GM23338 (cell line): ENCODE results near the gene ZDHHC17. TPM values are rescaled to one million over a fixed set of nuclear protein-coding genes. Genes with fewer than 3 reads are reported as not detected.

Experiments
- ATAC-seq: fragments of 200-7000 bp; cut with Tn5 transposase; 3 replicates; pipeline ENCODE4 v1.9.1; 2020
- DNase-seq: peaks from one replicate; pipeline ENCODE4 v3.0.0-alpha.2; 2015; ENCODE audit warnings: low spot score
- H2AFZ ChIP-seq: fragments of 200-600 bp; sonication (generic); 2 replicates; pipeline ENCODE4 v1.8.0; 2016; ENCODE audit warnings: antibody characterized with exemption, mild to moderate bottlenecking, moderate library complexity
- H3F3A ChIP-seq: fragments of 200-600 bp; sonication (generic); replicated peaks from 2 replicates; pipeline ENCODE4 v1.8.0; 2017; ENCODE audit warnings: antibody characterized with exemption, mixed run types, low read depth
- H3K27ac ChIP-seq: fragments of 200-600 bp; sonication (generic); 2 replicates; pipeline ENCODE4 v1.6.1; 2016; ENCODE audit warnings: low read depth
- H3K27me3 ChIP-seq: fragments of 200-600 bp; sonication (generic); 2 replicates; pipeline ENCODE4 v1.8.0; 2016; ENCODE audit warnings: mild to moderate bottlenecking, mixed run types, moderate library complexity; ENCODE audit not compliant: insufficient read depth
- H3K36me3 ChIP-seq: fragments of 200-600 bp; sonication (generic); 2 replicates; pipeline ENCODE4 v1.8.0; 2016; ENCODE audit warnings: mild to moderate bottlenecking; ENCODE audit not compliant: insufficient read depth
- H3K4me1 ChIP-seq: fragments of 200-600 bp; sonication (generic); 2 replicates; pipeline ENCODE4 v1.8.0; 2016; ENCODE audit warnings: mild to moderate bottlenecking, moderate library complexity; ENCODE audit not compliant: insufficient read depth
- H3K4me2 ChIP-seq: fragments of 200-600 bp; sonication (generic); 2 replicates; pipeline ENCODE4 v1.7.1; 2017; ENCODE audit warnings: mixed run types
- H3K4me3 ChIP-seq: fragments of 200-600 bp; sonication (generic); 2 replicates; pipeline ENCODE4 v1.6.1; 2016; ENCODE audit warnings: mixed run types
- H3K79me2 ChIP-seq: fragments of 200-600 bp; sonication (generic); replicated peaks from 2 replicates; pipeline ENCODE4 v1.8.0; 2017; ENCODE audit warnings: mild to moderate bottlenecking; ENCODE audit not compliant: insufficient read depth
- H3K9me2 ChIP-seq: fragments of 200-600 bp; sonication (generic); 2 replicates; pipeline ENCODE4 v1.8.0; 2017; ENCODE audit not compliant: insufficient read depth
- H4K20me1 ChIP-seq: fragments of 200-600 bp; sonication (generic); replicated peaks from 2 replicates; pipeline ENCODE4 v1.8.0; 2017; ENCODE audit warnings: mild to moderate bottlenecking; ENCODE audit not compliant: insufficient read depth
- H3K27ac Mint-ChIP-seq: 2 replicates; pipeline ENCODE4 v1.8.0; 2020; ENCODE audit warnings: inconsistent platforms, mild to moderate bottlenecking, moderate library complexity, mixed read lengths
- H3K27me3 Mint-ChIP-seq: 3 replicates; pipeline ENCODE4 v1.8.0; 2022; ENCODE audit warnings: low read depth, mild to moderate bottlenecking, moderate library complexity, mixed read lengths, inconsistent platforms; ENCODE audit not compliant: insufficient read depth, poor library complexity
- H3K36me3 Mint-ChIP-seq: 3 replicates; pipeline ENCODE4 v1.8.0; 2021; ENCODE audit warnings: low read depth, mild to moderate bottlenecking, inconsistent platforms, moderate library complexity, mixed read lengths
- H3K4me1 Mint-ChIP-seq: 3 replicates; pipeline ENCODE4 v1.8.0; 2020; ENCODE audit warnings: mild to moderate bottlenecking, inconsistent platforms, mixed read lengths
- H3K4me3 Mint-ChIP-seq: 3 replicates; pipeline ENCODE4 v1.8.0; 2021; ENCODE audit warnings: moderate library complexity, mild to moderate bottlenecking, inconsistent platforms, mixed read lengths
- H3K9me3 Mint-ChIP-seq: 3 replicates; pipeline ENCODE4 v1.8.0; 2020; ENCODE audit warnings: moderate library complexity, mild to moderate bottlenecking, inconsistent platforms, mixed read lengths
- CREB1 ChIP-seq: fragments of 250-450 bp; sonication (Bioruptor Pico); IDR thresholded peaks from 2 replicates; pipeline ENCODE4 v1.5.0; 2020; ENCODE audit warnings: low read depth, mild to moderate bottlenecking, moderate library complexity
- CTCF ChIP-seq, 2 experiments: fragments of 200-600 bp in 1 of 2; sonication (generic) in 1 of 2; conservative IDR thresholded peaks; 2 replicates each; pipeline versions ENCODE4 v1.5.1 to v1.6.1; 2016 to 2017; ENCODE audit warnings: antibody characterized with exemption in 2 of 2, low read depth in 2 of 2, mild to moderate bottlenecking in 2 of 2, moderate library complexity in 1 of 2
- EZH2phosphoT487 ChIP-seq: fragments of 200-600 bp; sonication (generic); IDR thresholded peaks from one replicate; pipeline ENCODE4 v1.8.1; 2018; ENCODE audit warnings: antibody characterized with exemption; ENCODE audit not compliant: unreplicated experiment
- JUNB ChIP-seq: IDR thresholded peaks from one replicate; pipeline ENCODE4 v1.6.1; 2016; ENCODE audit warnings: antibody characterized with exemption; ENCODE audit not compliant: unreplicated experiment
- NANOG ChIP-seq: IDR thresholded peaks from 2 replicates; pipeline ENCODE4 v1.6.1; 2016; ENCODE audit warnings: antibody characterized with exemption, borderline replicate concordance
- POLR2AphosphoS5 ChIP-seq: IDR thresholded peaks from 2 replicates; pipeline ENCODE4 v1.6.1; 2016; ENCODE audit warnings: antibody characterized with exemption, low read depth
- polyA plus RNA-seq: library from polyadenylated mRNA; unstranded; fragments of >200 nt; fragmentation: Nextera tagmentation; extraction: Ambion mirVana; gene quantifications from 2 replicates; pipeline ENCODE4 v1.2.1, GENCODE V29; 2016
- total RNA-seq: library from RNA; depleted of rRNA; stranded (reverse); fragments of >200 nt; shearing (Covaris generic); gene quantifications from 2 replicates; pipeline ENCODE4 v1.2.3, GENCODE V29; 2014
- TF ChIP-seq, protein P1 (sequence below): IDR thresholded peaks from one replicate; pipeline ENCODE4 v1.6.1; 2018; ENCODE audit warnings: antibody characterized with exemption; ENCODE audit not compliant: unreplicated experiment
- TF ChIP-seq, protein P2 (sequence below): fragments of 250-450 bp; sonication (Bioruptor Pico); IDR thresholded peaks from 2 replicates; pipeline ENCODE4 v1.5.0; 2020; ENCODE audit warnings: mild to moderate bottlenecking, moderate library complexity

ZDHHC17 gene
- total and polyA plus RNA-seq, 2 experiments from 2014 or later: 15.7 to 43.5 TPM

DNA sequence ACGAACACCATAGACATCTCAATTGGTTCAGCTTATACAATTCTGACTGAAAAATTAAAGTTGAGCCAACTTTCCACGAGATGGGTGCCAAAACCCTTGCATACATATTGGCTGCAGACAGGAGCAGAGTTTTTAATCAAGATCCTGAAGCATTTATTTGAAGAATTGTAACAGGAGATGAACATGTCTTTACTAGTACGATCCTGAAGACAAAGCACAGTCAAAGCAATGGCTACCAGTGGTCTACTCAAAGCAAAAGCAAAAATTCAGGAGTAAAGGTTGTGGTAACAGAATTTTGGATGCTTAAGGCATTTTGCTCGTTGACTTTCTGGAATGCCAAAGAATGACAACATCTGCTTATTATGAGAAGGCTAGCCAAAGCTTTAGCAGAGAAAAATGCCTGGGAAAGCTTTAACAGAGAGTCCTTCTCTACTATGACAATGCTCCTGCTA is 20.7 kb downstream of the ZDHHC17 start:
- Mint-ChIP-seq H3K4me1 (peaks cover 31% of the 10 kb centered on the region), H3K27me3 (no peaks in the 10 kb centered on the region), H3K4me3 (no peak overlapping the region), H3K9me3 (no peaks in the 10 kb centered on the region; the same call in 2 of the 3 replicates), H3K36me3 (peaks cover 9% of the 10 kb centered on the region; the same call in 2 of the 3 replicates), H3K27ac (peak overlapping the region; percentile 20; the same call in 1 of the 2 replicates)
- ATAC-seq (no peak), DNase-seq (no peak)
- Histone ChIP-seq H2AFZ (no peak overlapping the region), H3F3A (no peaks in the 10 kb centered on the region), H4K20me1 (no peaks in the 10 kb centered on the region; the same call in 1 of the 2 replicates), H3K4me1 (peaks cover 18% of the 10 kb centered on the region), H3K27me3 (no peaks in the 10 kb centered on the region), H3K4me3 (no peak overlapping the region), H3K36me3 (no peaks in the 10 kb centered on the region), H3K27ac (no peak overlapping the region), H3K79me2 (peaks cover 97% of the 10 kb centered on the region), H3K9me2 (no peaks in the 10 kb centered on the region), H3K4me2 (no peak overlapping the region)
- no peak for TF ChIP-seq CREB1 (CRISPR knock-in tag)
- TF ChIP-seq POLR2AphosphoS5: no peak
- TF ChIP-seq, protein P1, sequence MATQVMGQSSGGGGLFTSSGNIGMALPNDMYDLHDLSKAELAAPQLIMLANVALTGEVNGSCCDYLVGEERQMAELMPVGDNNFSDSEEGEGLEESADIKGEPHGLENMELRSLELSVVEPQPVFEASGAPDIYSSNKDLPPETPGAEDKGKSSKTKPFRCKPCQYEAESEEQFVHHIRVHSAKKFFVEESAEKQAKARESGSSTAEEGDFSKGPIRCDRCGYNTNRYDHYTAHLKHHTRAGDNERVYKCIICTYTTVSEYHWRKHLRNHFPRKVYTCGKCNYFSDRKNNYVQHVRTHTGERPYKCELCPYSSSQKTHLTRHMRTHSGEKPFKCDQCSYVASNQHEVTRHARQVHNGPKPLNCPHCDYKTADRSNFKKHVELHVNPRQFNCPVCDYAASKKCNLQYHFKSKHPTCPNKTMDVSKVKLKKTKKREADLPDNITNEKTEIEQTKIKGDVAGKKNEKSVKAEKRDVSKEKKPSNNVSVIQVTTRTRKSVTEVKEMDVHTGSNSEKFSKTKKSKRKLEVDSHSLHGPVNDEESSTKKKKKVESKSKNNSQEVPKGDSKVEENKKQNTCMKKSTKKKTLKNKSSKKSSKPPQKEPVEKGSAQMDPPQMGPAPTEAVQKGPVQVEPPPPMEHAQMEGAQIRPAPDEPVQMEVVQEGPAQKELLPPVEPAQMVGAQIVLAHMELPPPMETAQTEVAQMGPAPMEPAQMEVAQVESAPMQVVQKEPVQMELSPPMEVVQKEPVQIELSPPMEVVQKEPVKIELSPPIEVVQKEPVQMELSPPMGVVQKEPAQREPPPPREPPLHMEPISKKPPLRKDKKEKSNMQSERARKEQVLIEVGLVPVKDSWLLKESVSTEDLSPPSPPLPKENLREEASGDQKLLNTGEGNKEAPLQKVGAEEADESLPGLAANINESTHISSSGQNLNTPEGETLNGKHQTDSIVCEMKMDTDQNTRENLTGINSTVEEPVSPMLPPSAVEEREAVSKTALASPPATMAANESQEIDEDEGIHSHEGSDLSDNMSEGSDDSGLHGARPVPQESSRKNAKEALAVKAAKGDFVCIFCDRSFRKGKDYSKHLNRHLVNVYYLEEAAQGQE: no peak
- no peak for TF ChIP-seq NANOG
- no peak for TF ChIP-seq EZH2phosphoT487
- TF ChIP-seq, protein P2, sequence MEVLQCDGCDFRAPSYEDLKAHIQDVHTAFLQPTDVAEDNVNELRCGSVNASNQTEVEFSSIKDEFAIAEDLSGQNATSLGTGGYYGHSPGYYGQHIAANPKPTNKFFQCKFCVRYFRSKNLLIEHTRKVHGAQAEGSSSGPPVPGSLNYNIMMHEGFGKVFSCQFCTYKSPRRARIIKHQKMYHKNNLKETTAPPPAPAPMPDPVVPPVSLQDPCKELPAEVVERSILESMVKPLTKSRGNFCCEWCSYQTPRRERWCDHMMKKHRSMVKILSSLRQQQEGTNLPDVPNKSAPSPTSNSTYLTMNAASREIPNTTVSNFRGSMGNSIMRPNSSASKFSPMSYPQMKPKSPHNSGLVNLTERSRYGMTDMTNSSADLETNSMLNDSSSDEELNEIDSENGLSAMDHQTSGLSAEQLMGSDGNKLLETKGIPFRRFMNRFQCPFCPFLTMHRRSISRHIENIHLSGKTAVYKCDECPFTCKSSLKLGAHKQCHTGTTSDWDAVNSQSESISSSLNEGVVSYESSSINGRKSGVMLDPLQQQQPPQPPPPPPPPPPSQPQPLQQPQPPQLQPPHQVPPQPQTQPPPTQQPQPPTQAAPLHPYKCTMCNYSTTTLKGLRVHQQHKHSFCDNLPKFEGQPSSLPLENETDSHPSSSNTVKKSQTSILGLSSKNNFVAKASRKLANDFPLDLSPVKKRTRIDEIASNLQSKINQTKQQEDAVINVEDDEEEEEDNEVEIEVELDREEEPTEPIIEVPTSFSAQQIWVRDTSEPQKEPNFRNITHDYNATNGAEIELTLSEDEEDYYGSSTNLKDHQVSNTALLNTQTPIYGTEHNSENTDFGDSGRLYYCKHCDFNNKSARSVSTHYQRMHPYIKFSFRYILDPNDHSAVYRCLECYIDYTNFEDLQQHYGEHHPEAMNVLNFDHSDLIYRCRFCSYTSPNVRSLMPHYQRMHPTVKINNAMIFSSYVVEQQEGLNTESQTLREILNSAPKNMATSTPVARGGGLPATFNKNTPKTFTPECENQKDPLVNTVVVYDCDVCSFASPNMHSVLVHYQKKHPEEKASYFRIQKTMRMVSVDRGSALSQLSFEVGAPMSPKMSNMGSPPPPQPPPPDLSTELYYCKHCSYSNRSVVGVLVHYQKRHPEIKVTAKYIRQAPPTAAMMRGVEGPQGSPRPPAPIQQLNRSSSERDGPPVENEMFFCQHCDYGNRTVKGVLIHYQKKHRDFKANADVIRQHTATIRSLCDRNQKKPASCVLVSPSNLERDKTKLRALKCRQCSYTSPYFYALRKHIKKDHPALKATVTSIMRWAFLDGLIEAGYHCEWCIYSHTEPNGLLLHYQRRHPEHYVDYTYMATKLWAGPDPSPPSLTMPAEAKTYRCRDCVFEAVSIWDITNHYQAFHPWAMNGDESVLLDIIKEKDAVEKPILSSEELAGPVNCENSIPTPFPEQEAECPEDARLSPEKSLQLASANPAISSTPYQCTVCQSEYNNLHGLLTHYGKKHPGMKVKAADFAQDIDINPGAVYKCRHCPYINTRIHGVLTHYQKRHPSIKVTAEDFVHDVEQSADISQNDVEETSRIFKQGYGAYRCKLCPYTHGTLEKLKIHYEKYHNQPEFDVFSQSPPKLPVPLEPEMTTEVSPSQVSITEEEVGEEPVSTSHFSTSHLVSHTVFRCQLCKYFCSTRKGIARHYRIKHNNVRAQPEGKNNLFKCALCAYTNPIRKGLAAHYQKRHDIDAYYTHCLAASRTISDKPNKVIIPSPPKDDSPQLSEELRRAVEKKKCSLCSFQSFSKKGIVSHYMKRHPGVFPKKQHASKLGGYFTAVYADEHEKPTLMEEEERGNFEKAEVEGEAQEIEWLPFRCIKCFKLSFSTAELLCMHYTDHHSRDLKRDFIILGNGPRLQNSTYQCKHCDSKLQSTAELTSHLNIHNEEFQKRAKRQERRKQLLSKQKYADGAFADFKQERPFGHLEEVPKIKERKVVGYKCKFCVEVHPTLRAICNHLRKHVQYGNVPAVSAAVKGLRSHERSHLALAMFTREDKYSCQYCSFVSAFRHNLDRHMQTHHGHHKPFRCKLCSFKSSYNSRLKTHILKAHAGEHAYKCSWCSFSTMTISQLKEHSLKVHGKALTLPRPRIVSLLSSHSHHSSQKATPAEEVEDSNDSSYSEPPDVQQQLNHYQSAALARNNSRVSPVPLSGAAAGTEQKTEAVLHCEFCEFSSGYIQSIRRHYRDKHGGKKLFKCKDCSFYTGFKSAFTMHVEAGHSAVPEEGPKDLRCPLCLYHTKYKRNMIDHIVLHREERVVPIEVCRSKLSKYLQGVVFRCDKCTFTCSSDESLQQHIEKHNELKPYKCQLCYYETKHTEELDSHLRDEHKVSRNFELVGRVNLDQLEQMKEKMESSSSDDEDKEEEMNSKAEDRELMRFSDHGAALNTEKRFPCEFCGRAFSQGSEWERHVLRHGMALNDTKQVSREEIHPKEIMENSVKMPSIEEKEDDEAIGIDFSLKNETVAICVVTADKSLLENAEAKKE: no peak
- no peak for TF ChIP-seq CTCF (conservative IDR thresholded peaks at IDR 0.05; ENCODE audit: low read depth in 2 of 2)
- TF ChIP-seq JUNB: no peak
